Right lobe of liver (tissue), 6 donors: ENCODE measurements around the gene C11orf97. TPM values are rescaled to one million over a fixed set of nuclear protein-coding genes. Genes with fewer than 3 reads are reported as not detected.

ENCODE experiments used
- ATAC-seq, 4 donors: fragments of 200-7000 bp; cut with Tn5 transposase; one replicate each; pipeline ENCODE4 v1.9.1; 2020; ENCODE audit warnings: mild to moderate bottlenecking in 4 of 4, moderate library complexity in 4 of 4
- DNase-seq, 3 donors: peaks; one replicate each; pipeline ENCODE4 v3.0.0-alpha.2; 2020
- H3K27ac ChIP-seq, 3 donors: fragments of 200-600 bp; one replicate each; pipeline ENCODE4 v1.8.0; 2022
- H3K27me3 ChIP-seq, 2 donors: fragments of 200-600 bp; one replicate each; pipeline ENCODE4 v1.8.0; 2022
- H3K36me3 ChIP-seq, 4 donors: fragments of 200-600 bp; sonication (generic) in 1 of 4; one replicate each; pipeline versions ENCODE4 v1.5.1 to v1.8.0; 2017 to 2022; ENCODE audit warnings: control low read depth in 1 of 4
- H3K4me1 ChIP-seq, 4 donors: fragments of 200-600 bp; sonication (generic) in 1 of 4; one replicate each; pipeline versions ENCODE4 v1.5.1 to v1.8.0; 2017 to 2022; ENCODE audit warnings: control low read depth in 1 of 4
- H3K4me3 ChIP-seq, 3 donors: fragments of 200-600 bp; one replicate each; pipeline ENCODE4 v1.8.0; 2022
- H3K9me3 ChIP-seq, 4 donors: fragments of 200-600 bp; sonication (generic) in 1 of 4; one replicate each; pipeline versions ENCODE4 v1.5.1 to v1.8.0; 2017 to 2022; ENCODE audit warnings: control low read depth in 1 of 4
- CTCF ChIP-seq, 4 donors: fragments of 200-600 bp in 3 of 4; fragments of 450-650 bp in 1 of 4; IDR thresholded peaks; one replicate each; pipeline versions ENCODE4 v1.5.1 to v1.8.0; 2016 to 2022; ENCODE audit warnings: antibody characterized with exemption in 4 of 4, mild to moderate bottlenecking in 2 of 4
- POLR2A ChIP-seq: fragments of 450-650 bp; IDR thresholded peaks from one replicate; pipeline ENCODE4 v1.6.1; 2017; ENCODE audit warnings: antibody characterized with exemption, mild to moderate bottlenecking
- WGBS: methylation state at CpG from one replicate; pipeline ENCODE4 v1.1.6; 2018; ENCODE audit warnings: low coverage, low lambda C conversion rate; ENCODE audit not compliant: insufficient coverage; ENCODE audit errors: missing lambda C conversion rate; 5-methylcytosine and 5-hydroxymethylcytosine counted together
- intact Hi-C, 2 donors: fragments of 100-400 bp; cut with DNase I; formaldehyde crosslinking; loops; one replicate each; pipeline versions ENCODE4 v1.11.2 to v1.14.1; 2022
- total RNA-seq, 6 experiments: library from RNA; depleted of rRNA in 2 of 6; stranded (reverse); fragments of >200 nt in 2 of 6; fragmentation: NEBNext Ultra II Directional in 3 of 6; extraction: Animal tissue kit (Norgen Biotek cat#: 25700) in 3 of 6; gene quantifications; one replicate each; pipeline versions ENCODE4 v1.1.0 to v1.2.4, GENCODE V29; 2016 to 2023
- donor health status: DM: no; HTN: yes; CAD: no.
- donor health status: DM: no; HTN: no; CAD: no.
- donor health status: DM: no; HTN: no; CAD: no.
- donor health status: DM: no; HTN: yes; CAD: no.
- donor health status: DM: no; HTN: yes; CAD: no.

C11orf97 gene
- total RNA-seq, 6 experiments from 2014 or later = 0.40 to 1.7 TPM; not detected in 4

- DNase-seq = no peak
- no peak for ATAC-seq
- Histone ChIP-seq H3K27me3 (no peaks in the 10 kb centered on the region), H3K27ac (no peak overlapping the region), H3K36me3 (peaks cover 0 to 17% (median 6%) of the 10 kb centered on the region in 4 donors), H3K4me1 (no peaks in the 10 kb centered on the region), H3K4me3 (no peak overlapping the region), H3K9me3 (no peaks in the 10 kb centered on the region)
- intact Hi-C loops = no loop called here
- TF ChIP-seq POLR2A = no peak
- no peak for TF ChIP-seq CTCF (IDR thresholded peaks at IDR 0.05)
These were observed 30.9 kb upstream of the C11orf97 start for GRCh38 chr11:94481342-94481741.

- TF ChIP-seq CTCF (IDR thresholded peaks at IDR 0.05) = no peak
- TF ChIP-seq POLR2A = no peak
- intact Hi-C loops = no loop called here
- no peak for DNase-seq
- 86% methylated on average over 1 of the region's 1 CpG for WGBS
- no peaks in the 10 kb centered on the region for H3K9me3 ChIP-seq
- no peaks in the 10 kb centered on the region for H3K27me3 ChIP-seq
- ATAC-seq = no peak
- H3K4me1 ChIP-seq = no peaks in the 10 kb centered on the region
- no peak overlapping the region for H3K27ac ChIP-seq
- H3K36me3 ChIP-seq = peaks cover 0 to 24% (median 6%) of the 10 kb centered on the region in 4 donors
- H3K4me3 ChIP-seq = no peak overlapping the region
These were observed 26.2 kb upstream of the C11orf97 start for GRCh38 chr11:94486068-94486467.

GRCh38 chr11:94493281-94494125, 18.8 kb upstream of the C11orf97 start, which contains the start of the genes ANKRD49 and MRE11:
Gene ANKRD49, plus strand, starts transcription at chr11:94493984. Its CDS starts 2,710 bp downstream, at chr11:94496694.
Gene MRE11, minus strand, starts transcription at chr11:94493844. Its CDS starts 1,043 bp downstream, at chr11:94492801.
- under 1% methylated on average over 37 of the region's 55 CpGs for WGBS
- Histone ChIP-seq H3K27ac (peak within 1 kb of the TSS; percentile 49 to 75 (median 55)), H3K36me3 (peaks cover 0 to 18% (median 7%) of the 10 kb centered on the region in 4 donors), H3K27me3 (no peaks in the 10 kb centered on the region), H3K4me1 (peaks cover 0 to 15% (median 3%) of the 10 kb centered on the region in 4 donors), H3K9me3 (no peaks in the 10 kb centered on the region), H3K4me3 (peak within 1 kb of the TSS; percentile 83 to 89 (median 87))
- DNase-seq = peak; percentile 95 to 97 (median 97)
- ATAC-seq = peak; percentile 100
- intact Hi-C loops = no loop called here
- no peak for TF ChIP-seq CTCF (IDR thresholded peaks at IDR 0.05)
- TF ChIP-seq POLR2A = peak; percentile 68

GRCh38 chr11:94494126-94494680, 18.1 kb upstream of the C11orf97 start:
- WGBS = 8% methylated on average over 7 of the region's 19 CpGs
- DNase-seq = no peak
- TF ChIP-seq POLR2A (no peak), CTCF (IDR thresholded peaks at IDR 0.05) (no peak)
- peak; percentile 62 to 72 (median 68) for ATAC-seq
- Histone ChIP-seq H3K4me1 (peaks cover 0 to 15% (median 3%) of the 10 kb centered on the region in 4 donors), H3K36me3 (peaks cover 0 to 25% (median 12%) of the 10 kb centered on the region in 4 donors), H3K4me3 (peak overlapping the region; percentile 83 to 89 (median 87)), H3K27me3 (no peaks in the 10 kb centered on the region), H3K27ac (peak overlapping the region; percentile 27 to 45 (median 39)), H3K9me3 (no peaks in the 10 kb centered on the region)
- intact Hi-C loops = no loop called here
